GM18951 (cell line): ENCODE data around the gene RNF144A.

ENCODE experiments used
- POLR2A ChIP-seq: IDR thresholded peaks from 4 replicates; pipeline ENCODE4 v1.6.1; 2011; ENCODE audit warnings: mild to moderate bottlenecking; ENCODE audit not compliant: insufficient read length, insufficient read depth; ENCODE audit errors: extremely low read depth
- in situ Hi-C: fragments of 300-500 bp; cut with MboI; formaldehyde crosslinking; loops from one replicate; pipeline ENCODE4 v1.12.0; 2022; ENCODE audit warnings: low sequenced_read_pairs, mixed read lengths, inconsistent platforms; ENCODE audit not compliant: unreplicated experiment

RNF144A gene

DNA sequence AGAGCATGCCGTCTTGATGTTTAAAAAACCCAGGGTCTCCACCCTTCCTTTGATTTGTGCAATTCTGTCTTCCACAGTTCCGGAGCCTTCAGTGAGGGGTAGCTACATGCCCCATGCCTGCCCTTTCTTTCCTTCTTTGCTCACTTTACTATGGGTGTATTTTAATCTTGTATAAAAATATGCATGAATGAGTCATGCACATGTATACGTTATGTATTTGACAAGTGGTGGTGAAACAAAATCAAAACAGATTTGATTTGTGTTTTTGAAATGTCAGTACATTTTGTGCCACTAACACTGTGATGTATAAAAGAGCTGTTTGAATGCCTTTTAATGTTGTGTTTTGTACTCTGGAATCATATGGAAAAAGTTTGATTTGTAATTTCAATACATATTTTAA is 126.5 kb downstream of the RNF144A start:
- no peak for TF ChIP-seq POLR2A
- in situ Hi-C loops, result no loop called here

- no peak for TF ChIP-seq POLR2A
- in situ Hi-C loops, result no loop called here
Measured at GRCh38 chr2:7044253-7045250, 127.3 kb downstream of the RNF144A start.

DNA sequence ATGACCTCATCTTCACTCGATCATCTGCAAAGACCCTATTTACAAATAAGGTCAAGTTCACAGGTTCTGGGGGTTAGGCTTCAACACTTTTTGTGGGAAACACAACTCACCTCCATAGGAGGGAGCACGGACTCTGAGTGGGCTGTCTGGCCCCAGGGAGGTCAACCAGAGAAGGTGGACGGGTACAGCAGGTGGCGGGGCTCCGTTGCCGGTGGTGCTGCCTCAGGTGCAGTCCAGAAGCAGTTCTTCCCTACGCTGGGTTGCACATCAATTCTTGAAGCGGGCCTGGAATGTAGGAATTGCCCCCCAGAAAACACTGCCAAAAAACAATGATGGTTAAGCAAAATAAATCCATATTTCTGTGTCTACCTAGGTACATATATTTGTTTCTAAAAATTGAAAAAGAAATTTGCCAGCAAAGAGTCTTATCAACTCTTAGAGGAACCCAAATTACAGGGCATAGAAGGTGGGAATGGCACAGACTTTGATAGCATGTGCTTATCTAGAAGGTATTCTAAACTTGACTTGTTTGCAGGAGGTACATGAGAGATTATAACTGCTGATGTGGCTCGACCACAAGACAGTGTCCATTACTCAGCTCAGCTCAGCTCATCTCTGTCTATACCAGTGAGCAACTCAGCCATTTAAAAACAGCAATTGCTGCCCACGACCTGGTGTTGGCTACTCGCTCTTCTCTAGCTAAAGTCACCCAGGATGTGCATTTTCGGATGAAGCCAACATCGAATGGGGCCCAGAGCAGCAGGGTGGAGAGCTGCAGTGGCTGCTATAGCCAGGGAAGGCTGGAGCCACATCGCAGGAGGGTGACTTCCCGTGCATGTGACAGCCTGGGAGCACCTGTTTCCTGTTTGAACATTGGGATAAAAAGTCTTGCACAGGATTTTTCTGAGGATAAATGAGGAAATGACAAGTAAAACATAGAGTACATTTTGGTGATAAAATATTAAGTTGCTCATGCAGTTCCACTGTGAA is 128.7 kb downstream of the RNF144A start:
- in situ Hi-C loops, result no loop called here
- no peak for TF ChIP-seq POLR2A

DNA sequence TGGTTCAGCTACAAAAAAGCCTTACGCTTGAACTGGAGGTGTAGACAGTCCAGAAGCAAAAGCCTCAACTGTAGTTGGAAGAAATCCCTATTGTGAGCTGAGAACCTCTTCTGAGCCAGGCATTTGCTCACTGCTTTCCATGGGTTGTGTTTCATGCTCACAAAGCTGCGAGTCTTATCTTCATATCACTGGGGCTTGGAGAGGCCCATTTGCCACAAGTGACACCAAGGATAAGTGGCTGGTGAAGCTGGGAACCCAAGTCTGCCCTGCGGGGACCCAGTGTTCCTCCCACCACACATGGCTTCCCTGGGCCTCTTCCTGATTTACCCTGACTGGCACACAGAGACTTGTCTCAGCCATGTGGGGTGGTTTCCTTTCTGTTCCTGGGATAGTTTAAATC is 130.4 kb downstream of the RNF144A start:
- TF ChIP-seq POLR2A, result no peak
- in situ Hi-C loops, result no loop called here

- no peak for TF ChIP-seq POLR2A
- in situ Hi-C loops, result no loop called here
Measured at GRCh38 chr2:7048762-7049294, 131.6 kb downstream of the RNF144A start.

- in situ Hi-C loops, result no loop called here
- no peak for TF ChIP-seq POLR2A
Measured at GRCh38 chr2:7052404-7052803, 135.2 kb downstream of the RNF144A start.

GRCh38 chr2:7053650-7054265 is 136.5 kb downstream of the RNF144A start:
- no peak for TF ChIP-seq POLR2A
- in situ Hi-C loops, result no loop called here

DNA sequence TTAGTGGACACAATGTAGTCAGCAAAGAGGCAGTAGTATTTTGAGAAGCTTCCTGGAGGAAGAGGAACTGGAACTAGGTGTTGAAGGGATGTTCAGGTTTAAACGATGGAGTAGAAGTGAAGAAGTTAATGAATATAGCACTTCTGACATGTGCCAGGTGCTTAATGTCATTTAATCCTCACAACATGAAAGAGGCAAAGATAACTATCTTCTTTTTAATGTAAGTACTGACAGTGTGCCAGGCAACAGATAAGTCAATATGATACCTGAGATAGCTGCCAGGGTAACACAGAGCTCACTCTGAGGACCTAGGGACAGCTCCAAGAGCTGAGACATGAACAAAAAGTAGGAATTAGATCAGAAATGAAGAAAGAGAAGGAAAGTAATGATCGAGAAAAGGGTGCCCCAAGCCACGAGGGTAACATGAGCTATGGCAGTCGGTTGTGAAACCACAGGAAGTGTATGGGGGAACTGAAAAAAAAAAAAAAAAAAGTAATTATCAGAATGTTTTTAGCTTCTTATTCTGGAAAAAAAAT is 140.7 kb downstream of the RNF144A start:
- in situ Hi-C loops, result no loop called here
- TF ChIP-seq POLR2A, result no peak

- no peak for TF ChIP-seq POLR2A
Measured at GRCh38 chr2:7060156-7060555, 142.9 kb downstream of the RNF144A start.

GRCh38 chr2:7060631-7061449 is 143.6 kb downstream of the RNF144A start:
- in situ Hi-C loops, result no loop called here
- TF ChIP-seq POLR2A, result no peak

More at GRCh38 chr2:7060156-7060555, 142.9 kb downstream of the RNF144A start:
- in situ Hi-C loops, result no loop called here

DNA sequence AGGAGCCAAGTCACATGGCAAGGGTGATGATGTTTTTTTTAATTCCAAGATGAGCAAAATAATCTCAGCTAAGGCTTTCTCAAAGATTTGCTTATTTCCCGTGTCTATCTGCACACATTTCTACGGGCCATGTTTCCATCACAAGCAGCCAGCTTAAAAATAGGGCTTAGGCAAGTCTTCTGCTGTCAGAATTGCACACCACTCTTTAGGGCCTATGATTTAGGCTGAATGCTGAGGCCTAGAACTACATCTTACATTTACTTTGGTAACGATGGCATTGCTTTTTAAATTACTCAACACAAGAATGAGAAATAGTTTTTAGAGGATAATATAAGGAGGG is 144.2 kb downstream of the RNF144A start:
- in situ Hi-C loops, result no loop called here
- no peak for TF ChIP-seq POLR2A

GRCh38 chr2:7061921-7062320 is 144.7 kb downstream of the RNF144A start:
- in situ Hi-C loops, result no loop called here

More at GRCh38 chr2:7061921-7062320, 144.7 kb downstream of the RNF144A start:
- TF ChIP-seq POLR2A, result no peak
